HG02938 (cell line): ENCODE data around the gene PRKRA.
"Not testable (repeated sequence)": the region's sequence is repeated elsewhere in the genome, so short reads cannot be mapped to it uniquely, and the experiment has no call there.

Source experiments
- ATAC-seq: cut with Tn5 transposase; IDR thresholded peaks from one replicate; pipeline ENCODE4 v1.9.1; 2021; ENCODE audit warnings: mild to moderate bottlenecking, moderate library complexity; ENCODE audit not compliant: unreplicated experiment

The PRKRA gene

DNA sequence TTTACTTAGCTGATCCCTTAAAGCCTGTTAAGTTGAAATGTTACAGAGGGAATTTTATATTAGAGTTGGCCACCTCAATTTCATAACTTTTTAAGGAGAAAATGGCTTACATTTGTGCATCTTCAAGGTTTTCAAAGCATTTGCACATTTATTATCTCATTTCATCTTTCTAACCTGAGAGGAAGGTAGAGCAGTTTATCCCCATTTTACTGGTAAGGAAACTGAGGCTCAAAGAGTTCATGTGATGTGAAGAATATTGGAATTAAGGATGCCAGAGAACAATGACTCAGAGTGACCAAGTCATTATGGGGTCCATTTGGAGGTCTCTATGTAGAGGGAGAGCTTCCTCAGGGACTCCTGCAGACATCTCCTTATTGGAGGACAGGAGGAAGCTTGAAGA lies 35.0 kb downstream of the PRKRA start:
- ATAC-seq = no peak

- peak; percentile 77 for ATAC-seq
Measured at GRCh38 chr2:178414266-178415247, 36.4 kb downstream of the PRKRA start.

- peak; percentile 72 for ATAC-seq
Measured at GRCh38 chr2:178413472-178414265, 37.3 kb downstream of the PRKRA start.

DNA sequence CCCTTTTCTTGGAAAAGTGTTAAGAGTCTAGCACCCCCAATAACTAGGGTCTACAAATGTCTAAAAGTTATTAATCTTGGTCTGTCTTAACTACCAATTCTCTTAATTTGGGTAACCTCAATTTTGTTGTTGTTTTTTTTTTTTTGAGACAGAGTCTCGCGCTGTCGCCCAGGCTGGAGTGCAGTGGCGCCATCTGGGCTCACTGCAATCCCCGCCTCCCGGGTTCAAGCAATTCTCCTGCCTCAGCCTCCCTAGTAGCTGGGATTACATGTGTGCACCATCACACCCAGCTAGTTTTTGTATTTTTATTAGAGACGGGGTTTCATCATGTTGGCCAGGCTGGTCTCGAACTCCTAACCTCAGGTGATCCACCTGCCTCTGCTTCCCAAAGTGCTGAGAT lies 38.5 kb downstream of the PRKRA start:
- ATAC-seq = not testable (repeated sequence)

DNA sequence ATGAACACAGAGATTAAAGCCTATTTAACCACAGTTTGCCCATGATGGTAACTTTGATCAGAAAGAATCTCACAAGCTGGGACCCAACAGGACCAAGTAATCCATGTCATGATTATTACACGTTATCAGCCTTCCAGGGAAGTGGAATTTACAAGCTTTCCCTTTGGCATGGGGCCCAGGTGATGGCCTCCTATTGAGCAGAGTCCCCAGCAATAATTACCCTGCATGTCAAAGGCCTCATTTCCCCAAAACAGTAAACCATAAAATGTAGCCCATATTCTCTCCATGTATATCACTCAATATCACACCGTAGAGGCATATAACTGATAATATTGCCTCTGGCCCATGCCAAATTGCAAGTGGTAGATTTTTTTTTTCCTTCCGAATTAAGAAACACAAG lies 38.9 kb downstream of the PRKRA start:
- no peak for ATAC-seq

DNA sequence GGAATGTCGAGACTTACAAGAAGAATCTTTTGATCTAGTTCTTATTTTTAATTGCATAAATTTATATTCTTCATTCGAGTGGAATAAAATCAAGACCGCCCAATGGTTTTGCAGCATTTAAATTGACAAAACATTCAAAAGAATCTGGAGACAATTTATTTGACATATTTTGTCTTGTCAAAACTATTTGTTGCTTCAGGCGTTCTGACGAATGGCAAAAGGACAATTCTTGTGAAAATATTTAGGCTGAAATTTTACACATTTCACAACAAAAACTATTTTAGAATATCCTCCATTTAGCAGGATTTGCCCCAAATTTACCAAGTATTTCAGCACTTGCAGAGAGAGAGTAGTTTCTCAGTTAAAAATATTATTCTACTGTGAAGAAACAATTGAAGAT lies 41.7 kb downstream of the PRKRA start:
- no peak for ATAC-seq

GRCh38 chr2:178404368-178404767 lies 46.6 kb downstream of the PRKRA start:
- peak; percentile 99 for ATAC-seq

GRCh38 chr2:178403671-178404306 lies 47.2 kb downstream of the PRKRA start:
- peak; percentile 33 for ATAC-seq

DNA sequence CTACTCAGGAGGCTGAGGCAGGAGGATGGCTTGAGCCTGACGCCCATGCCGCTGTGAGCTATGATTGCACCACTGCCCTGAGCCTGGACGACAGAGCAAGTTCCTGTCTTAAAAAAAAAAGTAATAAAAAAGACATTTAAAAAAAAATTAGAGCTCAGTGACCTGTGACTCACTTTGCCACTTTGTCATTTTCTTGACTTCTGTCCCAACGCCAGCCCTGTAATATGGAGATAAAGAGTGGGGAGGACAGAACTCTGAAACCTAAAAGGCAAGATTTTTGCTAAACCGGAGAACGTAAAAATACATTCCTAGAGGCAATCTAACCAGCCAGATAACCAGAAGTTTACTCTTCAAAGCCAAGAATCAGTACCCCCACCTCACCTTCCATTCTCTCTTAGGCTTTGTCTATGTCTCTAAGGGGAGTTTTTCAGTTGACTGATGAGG lies 49.0 kb downstream of the PRKRA start:
- ATAC-seq = no peak

- ATAC-seq = peak; percentile 86
Measured at GRCh38 chr2:178397002-178397605, 53.9 kb downstream of the PRKRA start.

- ATAC-seq = no peak
Measured at GRCh38 chr2:178395941-178396570, 54.9 kb downstream of the PRKRA start.

GRCh38 chr2:178395295-178395694 lies 55.7 kb downstream of the PRKRA start:
- no peak for ATAC-seq

DNA sequence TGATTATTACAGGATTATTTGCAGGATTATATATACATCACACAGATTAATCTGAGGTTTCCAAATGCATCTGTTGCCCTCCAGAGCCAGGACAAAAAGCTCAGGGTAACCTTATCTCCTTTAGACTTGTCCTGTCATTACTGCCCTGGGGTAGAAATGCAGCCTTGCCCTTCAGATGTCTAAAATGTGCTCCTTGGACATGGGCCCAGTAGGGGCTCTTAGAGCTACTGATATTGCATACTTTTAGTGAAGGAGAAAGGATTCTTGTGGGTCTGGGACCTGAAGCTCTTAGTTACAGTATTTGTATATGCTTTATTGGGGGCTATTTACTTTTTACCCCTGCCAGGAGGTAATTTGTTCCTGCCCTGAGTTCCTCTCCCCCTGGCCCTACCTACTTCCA lies 56.1 kb downstream of the PRKRA start:
- no peak for ATAC-seq

GRCh38 chr2:178392215-178392614 lies 58.8 kb downstream of the PRKRA start:
- no peak for ATAC-seq

GRCh38 chr2:178391701-178392100 lies 59.3 kb downstream of the PRKRA start:
- ATAC-seq = no peak

- no peak for ATAC-seq
Measured at GRCh38 chr2:178388287-178388686, 62.7 kb downstream of the PRKRA start.

GRCh38 chr2:178386986-178387597 lies 63.9 kb downstream of the PRKRA start:
- no peak for ATAC-seq

DNA sequence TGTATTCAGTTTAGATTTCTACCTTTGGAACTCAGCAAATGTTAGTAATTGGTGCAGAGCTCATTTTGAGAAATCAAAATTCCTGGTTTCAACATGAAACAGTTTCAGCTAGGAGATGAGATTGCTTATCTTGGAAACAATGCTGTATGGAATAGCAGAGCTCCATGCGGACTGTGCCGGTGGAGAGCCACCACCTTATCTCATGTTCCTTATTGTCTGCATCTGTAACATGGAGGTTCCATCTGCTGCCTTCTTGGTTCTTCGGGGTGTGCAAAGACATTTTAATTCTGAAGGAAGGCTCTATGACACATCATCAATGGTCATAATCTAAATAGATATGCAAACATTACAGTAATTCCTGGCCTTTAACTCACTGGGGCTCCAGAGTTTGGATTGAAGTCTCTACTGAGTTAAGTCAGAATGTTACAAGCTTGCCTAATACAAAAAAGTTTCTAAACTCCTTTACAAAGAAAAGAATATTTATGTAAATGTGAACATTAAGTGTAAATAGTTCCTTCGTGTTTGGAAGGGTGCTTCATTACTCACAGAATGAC lies 65.3 kb downstream of the PRKRA start:
- no peak for ATAC-seq

GRCh38 chr2:178383718-178384117 lies 67.3 kb downstream of the PRKRA start:
- ATAC-seq = no peak
